ENCODE measurements around the gene TNC.
A peak's percentile ranks its signal among the peaks of the same experiment; 100 is the strongest.

Gene TNC

DNA sequence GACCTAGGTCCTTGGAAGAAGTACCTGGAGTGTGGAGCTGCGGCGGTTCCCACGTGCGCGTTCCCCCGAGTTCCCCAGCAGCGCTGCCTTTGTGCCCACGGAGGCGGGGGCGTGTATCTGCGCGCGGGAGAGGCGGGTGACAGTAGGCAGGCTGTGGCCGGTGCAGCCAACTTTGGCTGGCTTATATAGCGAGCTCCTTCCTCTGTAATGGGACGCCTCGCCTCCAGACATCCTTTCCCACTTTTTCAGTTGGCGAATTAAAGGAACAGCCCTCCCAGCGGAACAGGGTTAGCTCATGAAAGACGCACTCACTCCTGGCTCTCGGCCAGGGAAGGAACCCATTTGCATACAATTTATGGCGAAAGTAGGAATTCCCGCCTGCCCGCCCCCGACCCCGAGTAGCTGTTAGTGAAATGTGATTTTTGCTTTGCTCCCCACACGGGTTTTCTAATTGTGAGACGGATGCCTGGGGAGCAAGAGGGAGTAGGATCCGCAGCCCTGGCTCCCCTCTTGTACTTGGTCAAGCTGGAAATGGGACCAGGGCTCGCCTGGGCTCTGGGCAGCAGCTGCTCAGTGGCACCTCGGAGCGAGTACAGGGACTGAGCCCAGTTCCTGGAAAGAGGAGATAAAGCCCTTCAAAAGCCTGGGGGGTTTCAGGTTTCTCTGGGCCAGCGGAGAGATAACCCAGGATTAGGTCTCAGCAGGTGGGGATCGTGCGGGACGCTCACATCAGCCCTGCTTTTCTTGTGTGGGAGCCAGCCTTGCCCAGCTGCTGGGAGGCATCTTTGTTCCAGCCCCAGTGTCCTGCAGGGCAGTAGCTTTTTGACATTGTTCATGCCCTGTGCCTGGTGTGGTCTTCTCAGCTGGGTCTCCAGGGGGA, at the start of gene TNC:
TSS of gene TNC (minus strand) at position 159 of the 880 bp plus-strand sequence. CDS start 27,139 bp downstream, outside the sequence.
- peak within 1 kb of the TSS; percentile 28 for H3K4me3 ChIP-seq (ENCODE audit: low read depth, low read length)

DNA sequence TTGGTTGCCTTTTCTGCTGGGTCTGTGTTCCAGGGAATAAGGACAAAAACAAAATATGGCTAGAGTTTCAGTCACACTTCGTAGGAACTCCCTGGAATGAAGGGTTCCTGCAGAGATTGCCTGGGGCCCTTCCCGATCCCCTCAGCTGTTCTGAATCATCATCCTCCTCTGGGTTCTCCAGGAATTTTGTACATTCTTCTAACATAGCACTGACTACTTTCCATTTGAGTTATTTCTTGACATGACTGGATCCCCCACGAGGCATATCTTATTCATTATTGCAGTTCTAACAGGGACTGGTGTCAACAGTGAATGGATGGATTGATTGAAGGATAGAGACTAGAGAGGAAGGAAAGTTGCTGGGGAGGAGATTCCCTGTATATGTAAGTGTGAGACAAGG, 49.2 kb upstream of the TNC start:
- no peak overlapping the region for H3K4me3 ChIP-seq (ENCODE audit: low read depth, low read length)

GRCh38 chr9:115165233-115165632, 47.3 kb upstream of the TNC start:
- H3K4me3 ChIP-seq (ENCODE audit: low read depth, low read length) = no peak overlapping the region

DNA sequence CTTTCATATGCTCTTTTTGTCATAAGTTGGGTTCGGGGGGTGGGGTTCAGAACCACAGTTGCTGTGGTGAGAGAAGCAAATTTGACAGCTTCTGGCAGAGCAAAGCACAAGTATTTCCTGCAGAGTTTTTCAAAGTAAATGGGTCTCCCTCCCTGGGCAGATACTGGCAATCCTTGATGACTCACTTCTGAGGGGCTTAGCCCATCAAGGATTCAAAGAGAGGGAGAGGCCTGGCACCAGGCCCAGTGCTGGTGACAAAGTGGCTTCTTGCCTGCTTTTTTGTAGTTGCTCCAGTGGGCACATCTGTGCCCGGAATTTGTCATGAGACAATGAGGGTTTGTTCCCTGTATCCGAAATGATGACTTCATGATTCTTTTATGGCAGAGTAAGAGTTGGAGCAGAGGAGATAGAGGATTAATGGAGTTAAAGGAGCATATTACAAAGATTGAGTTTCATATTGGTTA, 46.6 kb upstream of the TNC start:
- no peak overlapping the region for H3K4me3 ChIP-seq (ENCODE audit: low read depth, low read length)

DNA sequence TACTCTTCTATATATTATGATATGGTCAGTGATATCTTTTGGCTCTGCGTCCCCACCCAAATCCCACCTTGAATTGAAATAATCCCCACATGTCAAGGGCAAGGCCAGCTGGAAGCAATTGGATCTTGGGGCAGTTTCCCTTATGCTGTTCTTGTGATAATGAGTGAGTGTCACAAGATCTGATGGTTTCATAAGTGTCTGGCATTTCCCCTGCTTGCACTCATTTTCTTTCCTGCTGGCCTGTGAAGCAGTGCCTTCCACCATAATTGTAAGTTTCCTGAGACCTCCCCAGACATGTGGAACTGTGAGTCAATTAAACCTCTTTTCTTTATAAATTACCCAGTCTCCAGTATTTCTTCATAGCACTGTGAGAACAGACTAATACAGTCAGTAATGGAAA, 45.0 kb upstream of the TNC start:
- H3K4me3 ChIP-seq (ENCODE audit: low read depth, low read length) = no peak overlapping the region

- H3K4me3 ChIP-seq (ENCODE audit: low read depth, low read length) = no peak overlapping the region
Measured at GRCh38 chr9:115161446-115161845, 43.5 kb upstream of the TNC start.

- no peak overlapping the region for H3K4me3 ChIP-seq (ENCODE audit: low read depth, low read length)
Measured at GRCh38 chr9:115158661-115159481, 40.9 kb upstream of the TNC start.

DNA sequence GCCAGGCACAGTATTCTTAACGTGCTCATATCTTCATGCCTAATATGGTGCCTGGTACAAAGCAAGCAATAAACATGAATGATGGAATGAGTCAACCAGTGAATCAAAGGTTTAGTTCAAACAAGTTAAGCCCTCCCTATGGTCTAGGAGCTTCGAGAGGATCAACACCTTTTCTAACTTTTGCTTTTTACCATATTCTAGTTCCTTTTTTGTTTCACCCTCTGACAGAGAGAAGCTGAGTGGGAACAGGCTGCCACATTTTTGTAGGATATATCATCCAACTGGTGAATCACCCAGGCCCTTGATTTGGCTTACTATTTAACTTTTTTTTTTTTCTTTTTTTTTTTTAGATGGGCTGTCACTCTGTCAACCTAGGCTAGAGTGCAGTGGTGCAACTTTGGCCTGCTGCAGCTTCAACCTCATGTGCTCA, 39.3 kb upstream of the TNC start:
- no peak overlapping the region for H3K4me3 ChIP-seq (ENCODE audit: low read depth, low read length)

GRCh38 chr9:115155037-115155436, 37.1 kb upstream of the TNC start:
- H3K4me3 ChIP-seq (ENCODE audit: low read depth, low read length) = no peak overlapping the region

GRCh38 chr9:115154617-115155016, 36.7 kb upstream of the TNC start:
- no peak overlapping the region for H3K4me3 ChIP-seq (ENCODE audit: low read depth, low read length)

DNA sequence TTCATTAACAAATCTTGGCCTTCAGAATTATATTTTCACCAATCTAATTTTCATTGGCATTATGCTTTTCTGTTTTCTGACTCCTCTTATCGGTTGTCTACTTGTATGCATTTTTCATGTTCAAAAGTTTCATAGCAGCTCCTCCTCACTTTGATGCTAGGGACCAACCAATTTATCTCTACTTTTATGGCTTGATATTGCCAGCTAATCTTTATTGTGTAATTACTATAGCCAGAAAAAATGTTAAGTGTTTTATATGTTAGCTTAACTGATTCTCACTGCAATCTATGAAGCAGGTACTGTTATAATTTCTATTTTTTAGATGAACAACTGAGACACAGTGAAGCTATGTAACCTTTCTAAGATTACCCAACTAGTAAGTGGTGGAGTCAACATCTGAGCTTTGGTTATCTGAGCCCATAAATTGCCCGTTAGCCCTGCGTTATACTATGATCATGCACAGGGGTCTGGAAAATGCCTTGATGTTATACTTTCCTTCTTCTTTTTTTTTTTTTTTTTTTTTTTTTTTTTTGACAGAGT, 34.4 kb upstream of the TNC start:
- H3K4me3 ChIP-seq (ENCODE audit: low read depth, low read length) = no peak overlapping the region

GRCh38 chr9:115148721-115149120, 30.8 kb upstream of the TNC start:
- no peak overlapping the region for H3K4me3 ChIP-seq (ENCODE audit: low read depth, low read length)

DNA sequence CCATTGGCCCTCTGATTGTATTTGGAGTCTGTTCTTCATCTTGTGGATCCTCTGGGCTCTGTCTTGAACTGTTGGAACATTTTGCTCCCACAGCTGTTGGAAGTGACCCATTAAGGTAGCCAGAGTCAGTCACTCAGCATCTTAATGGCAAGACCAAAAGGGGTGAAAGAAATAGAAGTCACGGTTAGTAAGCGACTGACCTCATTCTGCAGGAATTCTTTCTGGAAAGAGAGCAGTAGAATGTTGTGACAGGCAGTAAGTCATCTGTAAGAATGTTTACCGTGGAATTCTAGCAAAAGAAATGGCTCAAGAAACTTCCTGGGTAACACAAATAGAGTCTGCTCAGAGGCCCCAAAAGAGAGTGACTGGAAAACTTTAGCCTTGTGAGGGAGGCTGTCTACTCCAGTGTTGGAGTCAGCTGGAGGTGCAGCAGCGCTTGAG, 28.6 kb upstream of the TNC start:
- no peak overlapping the region for H3K4me3 ChIP-seq (ENCODE audit: low read depth, low read length)

DNA sequence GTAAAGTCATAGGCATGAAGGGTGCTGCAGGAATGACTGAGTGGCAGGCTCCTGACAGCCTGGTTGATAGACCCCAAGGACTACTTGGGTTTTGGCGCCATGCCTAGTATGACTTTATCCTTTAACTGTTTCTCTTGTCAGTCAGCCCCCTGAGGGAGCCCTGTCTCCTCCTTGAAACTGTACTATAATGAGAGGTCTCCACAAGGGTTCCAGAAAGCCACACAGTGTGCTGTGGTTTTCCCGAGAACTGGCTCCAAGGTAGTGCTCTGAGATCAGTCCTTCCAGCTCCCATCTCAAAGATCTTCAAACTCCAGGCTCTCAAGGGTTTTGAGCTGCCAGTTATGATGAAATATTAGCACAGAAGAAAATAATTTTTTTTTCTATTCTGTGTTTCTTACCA, 26.7 kb upstream of the TNC start:
- no peak overlapping the region for H3K4me3 ChIP-seq (ENCODE audit: low read depth, low read length)

DNA sequence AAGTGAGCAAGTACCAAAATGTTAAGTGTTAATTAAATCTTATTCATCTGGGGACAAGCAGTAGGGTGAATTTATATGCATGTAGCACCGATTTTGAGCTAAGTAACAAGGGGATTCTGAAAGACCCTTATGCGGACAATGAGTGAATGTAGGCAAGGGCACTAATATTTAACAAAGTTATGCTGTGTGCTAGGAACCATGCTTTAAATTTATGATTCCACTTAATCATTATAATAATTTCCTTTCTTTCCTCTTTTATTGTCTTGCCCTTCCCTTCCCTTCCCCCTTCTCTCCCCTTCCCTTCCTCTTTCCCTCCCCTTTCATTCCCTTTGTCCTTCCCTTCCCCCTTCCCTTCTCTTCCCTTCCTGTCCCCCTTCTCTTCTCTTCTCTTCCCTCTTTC, 25.7 kb upstream of the TNC start:
- no peak overlapping the region for H3K4me3 ChIP-seq (ENCODE audit: low read depth, low read length)

- no peak overlapping the region for H3K4me3 ChIP-seq (ENCODE audit: low read depth, low read length)
Measured at GRCh38 chr9:115142517-115143270, 24.7 kb upstream of the TNC start.

DNA sequence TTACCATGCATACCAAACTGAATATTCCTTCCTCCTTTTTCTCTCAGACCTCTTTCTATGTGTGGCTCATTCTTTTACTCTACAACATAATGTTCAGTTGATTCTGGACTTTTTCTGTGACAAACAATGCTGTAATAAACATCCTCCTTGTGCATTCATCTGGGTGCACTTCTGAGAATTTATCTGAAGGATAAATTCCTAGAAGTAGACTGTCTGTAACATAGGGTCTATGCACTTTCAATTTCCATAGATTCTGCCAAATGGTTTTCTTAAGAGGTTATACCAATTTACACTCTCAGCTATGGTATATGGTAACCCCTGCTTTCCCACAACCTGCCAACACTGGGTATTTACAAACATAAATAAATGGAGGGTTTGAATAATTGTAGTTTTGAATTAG, 24.1 kb upstream of the TNC start:
- no peak overlapping the region for H3K4me3 ChIP-seq (ENCODE audit: low read depth, low read length)

DNA sequence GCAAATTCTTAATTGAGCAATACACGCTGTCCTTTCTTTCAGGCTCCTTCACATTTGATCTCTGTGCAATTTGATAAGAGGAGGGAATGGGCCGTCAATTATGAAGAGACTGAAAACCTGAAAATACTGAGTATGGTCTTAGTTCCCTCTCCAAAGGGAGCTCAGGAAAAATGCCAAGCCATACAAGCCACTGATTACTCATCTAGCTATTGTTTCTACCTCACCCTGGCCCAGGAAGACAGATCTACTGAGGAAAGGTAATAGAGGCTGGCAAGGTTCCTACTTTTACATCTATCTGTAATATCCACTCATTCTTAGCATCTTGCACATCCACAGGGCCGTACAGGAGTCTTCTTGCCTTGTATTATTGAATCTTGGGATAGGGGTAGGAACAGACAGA, 23.7 kb upstream of the TNC start:
- H3K4me3 ChIP-seq (ENCODE audit: low read depth, low read length) = no peak overlapping the region

DNA sequence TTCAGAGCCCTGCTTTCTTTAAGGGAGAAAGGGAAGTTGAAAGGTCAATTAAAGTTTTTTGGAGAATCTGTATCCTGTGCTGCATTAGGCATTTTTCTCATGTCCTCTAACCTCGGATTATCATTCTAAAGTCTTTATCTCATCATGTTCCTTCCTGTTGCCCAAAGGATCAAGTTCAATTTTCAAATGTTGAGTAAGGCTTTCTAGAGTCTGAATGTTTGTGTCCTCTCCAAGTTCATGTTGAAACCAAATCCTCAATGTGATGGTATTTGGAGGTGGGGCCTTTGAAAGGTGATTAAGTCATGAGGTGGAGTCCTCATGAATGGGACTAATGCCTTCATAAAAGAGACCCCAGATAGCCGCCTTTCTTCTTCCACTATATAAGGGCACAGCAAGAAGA, 20.2 kb upstream of the TNC start:
- H3K4me3 ChIP-seq (ENCODE audit: low read depth, low read length) = no peak overlapping the region

GRCh38 chr9:115137526-115137925, 19.6 kb upstream of the TNC start:
- no peak overlapping the region for H3K4me3 ChIP-seq (ENCODE audit: low read depth, low read length)
